KBM-7 (cell line): Measurements from ENCODE around the gene NOTCH1.
A peak's percentile ranks its signal among the peaks of the same experiment; 100 is the strongest.

Experiments
- DNase-seq: peaks from one replicate; pipeline ENCODE4 v3.0.0-alpha.2; 2015
- in situ Hi-C: fragments of 300-500 bp; cut with MboI; formaldehyde crosslinking; loops from 2 replicates; pipeline ENCODE4 v1.14.3; 2020; ENCODE audit warnings: low sequenced_read_pairs, low pct_unique_long_range_greater_than_20kb, mixed read lengths

NOTCH1 gene

DNA sequence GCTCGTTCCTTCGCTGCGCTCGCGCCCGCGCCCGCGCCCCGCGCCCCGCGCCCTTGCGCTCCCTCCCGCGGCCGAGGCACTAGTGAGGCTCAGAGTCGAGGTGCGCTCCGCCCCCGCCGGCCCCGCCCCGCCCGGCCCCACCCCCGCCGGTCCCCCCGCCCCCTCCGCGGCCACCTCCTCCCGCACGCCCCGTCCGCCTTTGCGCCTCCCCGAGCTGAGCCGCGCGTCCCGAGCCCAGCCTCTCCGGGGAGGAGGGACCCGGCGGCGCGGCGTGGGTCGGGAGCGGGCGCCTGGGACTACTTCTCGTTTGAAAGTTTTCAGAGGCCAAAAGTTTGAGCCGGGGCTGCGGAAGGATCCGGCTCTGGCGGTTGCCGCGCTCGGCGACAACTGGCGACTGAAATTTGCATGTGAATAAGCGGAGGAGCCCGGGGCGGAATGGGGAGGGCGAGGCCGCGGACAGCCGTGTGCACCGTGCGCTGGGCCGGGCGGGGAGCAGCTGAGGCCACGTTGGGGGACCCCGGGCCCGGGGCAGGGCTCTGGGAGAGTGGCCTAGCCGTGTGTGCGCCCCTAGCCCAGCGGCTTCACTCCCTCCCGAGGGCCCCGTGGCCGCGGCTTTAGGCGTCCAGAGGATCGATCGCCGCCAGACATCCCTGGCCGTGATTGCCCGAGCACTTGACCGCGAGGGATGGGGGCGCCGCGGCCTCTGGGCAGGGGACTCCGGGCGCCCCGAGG lies at the start of gene NOTCH1:
Gene NOTCH1, minus strand, starts transcription at position 84 of the 732 bp plus-strand sequence. CDS start 262 bp downstream, outside the sequence.
- in situ Hi-C loops: no loop called here
- DNase-seq: peak; percentile 98

DNA sequence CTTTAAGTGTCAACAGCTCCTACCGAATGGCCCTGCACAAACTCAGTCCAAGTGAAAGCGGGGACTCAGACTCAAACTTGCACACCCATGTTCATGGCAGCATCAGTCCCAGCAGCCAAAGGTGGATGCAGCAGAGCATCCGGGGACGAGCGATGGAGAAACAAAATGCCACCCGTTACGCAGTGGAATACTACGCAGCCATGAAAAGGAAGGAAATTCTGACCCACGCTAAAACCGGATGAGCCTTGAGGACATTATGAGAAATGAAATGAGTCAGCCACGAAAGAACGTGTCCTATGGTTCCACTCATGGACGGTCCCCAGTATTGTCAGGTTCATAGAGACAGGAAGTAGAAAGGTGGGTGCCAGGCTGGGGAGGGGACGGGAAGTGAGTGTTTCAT lies 48.6 kb upstream of the NOTCH1 start:
- DNase-seq: no peak
- in situ Hi-C loops: no loop called here

- DNase-seq: no peak
- in situ Hi-C loops: no loop called here
These were observed 47.7 kb upstream of the NOTCH1 start for GRCh38 chr9:136593581-136593980.

DNA sequence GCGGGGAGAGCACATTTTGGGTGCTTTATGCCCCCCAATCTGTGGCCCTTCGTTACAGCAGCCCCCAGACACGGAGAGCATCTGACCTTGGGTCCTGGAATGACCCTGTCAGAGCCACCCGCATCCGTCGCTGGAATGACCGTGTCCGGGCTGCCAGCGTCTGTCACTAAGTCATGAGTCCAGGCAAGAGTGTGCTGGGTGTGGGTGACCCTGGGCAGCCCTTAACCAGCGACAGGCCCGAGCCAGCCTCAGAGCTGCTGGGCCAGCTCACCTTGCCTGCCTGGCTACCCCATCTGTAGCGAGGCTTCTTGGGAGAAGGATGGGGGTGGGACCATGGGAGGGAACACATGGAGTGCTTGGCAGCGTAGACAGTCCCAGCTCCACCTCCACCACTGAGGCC lies 46.8 kb upstream of the NOTCH1 start:
- in situ Hi-C loops: no loop called here
- no peak for DNase-seq

- in situ Hi-C loops: no loop called here
- DNase-seq: no peak
These were observed 45.2 kb upstream of the NOTCH1 start for GRCh38 chr9:136590821-136591752.

DNA sequence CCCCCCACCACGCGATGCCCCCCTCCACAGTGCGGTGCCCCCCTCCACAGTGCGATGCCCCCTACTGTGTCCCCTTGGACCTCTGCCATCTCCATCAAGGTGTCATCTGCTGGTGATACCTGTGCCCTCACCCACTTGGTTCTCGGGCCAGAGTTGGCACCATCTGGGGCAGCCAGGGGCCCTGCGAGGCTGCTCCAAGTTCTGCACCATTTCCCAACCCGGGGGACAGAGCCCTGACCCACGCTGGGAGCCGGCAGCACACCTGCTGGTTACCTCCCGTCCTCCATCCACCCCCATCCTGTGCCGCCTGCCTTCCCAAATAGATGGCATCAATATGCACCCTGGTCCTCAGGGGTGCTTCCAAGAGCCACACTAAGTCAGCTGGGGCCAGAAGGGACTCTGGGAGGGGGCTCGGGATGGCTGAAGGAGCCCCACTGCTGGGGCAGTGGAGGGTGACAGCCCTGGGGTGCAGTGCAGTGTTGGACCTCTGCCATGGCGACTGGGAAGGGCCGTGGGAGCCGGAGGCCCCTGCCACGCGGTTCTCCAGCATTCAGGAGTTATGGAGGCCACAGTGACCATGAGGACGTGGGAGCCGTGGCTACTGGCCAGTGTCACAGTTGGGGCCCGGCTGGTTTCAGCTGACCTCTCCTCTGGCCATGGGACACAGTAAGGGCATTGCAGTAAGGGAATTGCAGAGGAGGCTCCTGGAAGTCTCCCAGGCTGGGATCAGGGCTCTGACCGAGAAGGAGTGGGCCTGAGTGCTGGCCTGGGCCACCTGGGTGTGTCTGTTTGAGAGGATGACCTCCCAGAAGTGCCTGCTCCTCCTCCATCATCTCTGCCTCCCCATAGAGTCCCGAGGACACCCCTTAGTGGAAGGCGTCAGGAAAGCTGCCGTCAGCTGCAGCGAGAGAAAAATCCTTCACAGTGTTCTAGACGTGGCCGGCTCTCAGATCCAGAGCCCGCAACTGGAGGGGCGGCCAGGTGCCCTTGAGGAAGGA lies 44.2 kb upstream of the NOTCH1 start:
- in situ Hi-C loops: no loop called here
- no peak for DNase-seq

DNA sequence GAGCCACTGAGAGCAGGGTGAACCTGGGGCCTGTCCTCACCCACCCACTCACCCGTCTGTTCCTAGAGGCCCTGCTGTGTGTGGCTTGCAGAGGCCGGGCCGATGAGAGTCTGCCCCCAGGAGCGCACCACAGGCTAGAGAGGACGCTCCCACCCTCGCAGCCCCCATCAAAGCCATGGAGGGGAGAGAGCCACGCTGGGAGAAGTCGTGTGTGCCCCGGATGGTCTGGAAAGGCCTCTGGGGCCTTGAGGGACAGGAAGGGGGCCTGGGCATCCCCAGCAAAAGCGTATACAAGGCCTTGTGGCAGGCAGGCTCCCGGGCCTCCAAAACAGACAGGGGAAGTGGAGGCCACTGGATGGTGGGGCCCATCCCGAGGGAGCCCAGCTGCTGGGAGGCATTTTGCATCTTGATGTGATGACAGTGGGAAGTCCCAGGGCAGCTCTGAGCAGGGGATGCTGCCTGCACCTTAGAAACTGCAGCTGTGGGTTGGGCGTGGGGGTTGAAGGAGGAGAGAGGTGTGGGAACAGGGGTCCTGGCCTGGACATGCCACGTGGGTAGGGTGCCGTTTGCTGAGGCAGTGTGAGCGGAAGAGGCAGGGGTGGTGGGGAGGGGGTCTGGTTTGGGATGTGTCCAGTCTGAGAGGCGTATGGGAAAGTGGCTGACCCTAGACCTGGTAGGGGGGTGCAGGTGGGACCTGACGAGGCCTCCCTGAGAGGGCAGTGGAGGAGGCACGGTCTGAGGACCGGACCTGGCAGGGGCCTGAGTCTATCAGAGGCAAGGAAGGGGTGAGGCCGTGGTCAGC lies 43.0 kb upstream of the NOTCH1 start:
- no peak for DNase-seq
- in situ Hi-C loops: no loop called here

DNA sequence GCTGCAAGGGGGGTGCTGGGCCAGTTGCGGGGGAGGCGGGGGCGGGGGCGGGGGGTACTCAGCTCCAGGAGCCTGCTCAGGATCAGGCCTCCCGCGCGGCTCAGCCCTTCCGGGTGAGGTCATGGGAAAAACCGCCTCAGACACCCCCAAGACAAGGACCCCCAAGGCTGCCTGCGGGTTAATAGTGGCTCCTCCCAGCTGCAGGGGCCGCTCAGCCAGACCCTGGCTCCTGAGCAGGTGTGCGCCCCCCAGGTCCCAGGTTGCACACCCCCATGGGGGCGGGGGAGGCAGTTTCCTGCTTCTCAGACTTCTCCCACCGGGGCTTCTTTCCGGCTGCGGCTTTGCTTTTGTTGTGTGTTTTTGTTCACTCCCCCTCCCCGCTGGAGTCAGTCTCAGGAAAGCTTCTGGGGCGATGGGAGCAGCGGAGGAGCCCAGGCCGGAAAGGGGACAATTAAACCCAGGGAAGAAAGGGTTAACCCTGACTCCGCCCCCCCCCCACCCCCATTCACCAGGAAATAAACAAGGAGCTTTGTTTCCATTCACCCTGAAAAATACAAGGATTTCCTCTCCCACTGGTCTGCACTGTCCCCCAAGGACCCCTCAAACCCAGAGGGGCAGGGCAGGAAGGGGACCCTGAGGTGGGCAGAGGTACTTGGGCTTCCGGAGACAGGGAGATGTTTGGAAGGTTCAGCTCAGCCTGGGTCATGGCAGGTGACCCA lies 42.3 kb upstream of the NOTCH1 start:
- DNase-seq: peak; percentile 92
- in situ Hi-C loops: no loop called here

DNA sequence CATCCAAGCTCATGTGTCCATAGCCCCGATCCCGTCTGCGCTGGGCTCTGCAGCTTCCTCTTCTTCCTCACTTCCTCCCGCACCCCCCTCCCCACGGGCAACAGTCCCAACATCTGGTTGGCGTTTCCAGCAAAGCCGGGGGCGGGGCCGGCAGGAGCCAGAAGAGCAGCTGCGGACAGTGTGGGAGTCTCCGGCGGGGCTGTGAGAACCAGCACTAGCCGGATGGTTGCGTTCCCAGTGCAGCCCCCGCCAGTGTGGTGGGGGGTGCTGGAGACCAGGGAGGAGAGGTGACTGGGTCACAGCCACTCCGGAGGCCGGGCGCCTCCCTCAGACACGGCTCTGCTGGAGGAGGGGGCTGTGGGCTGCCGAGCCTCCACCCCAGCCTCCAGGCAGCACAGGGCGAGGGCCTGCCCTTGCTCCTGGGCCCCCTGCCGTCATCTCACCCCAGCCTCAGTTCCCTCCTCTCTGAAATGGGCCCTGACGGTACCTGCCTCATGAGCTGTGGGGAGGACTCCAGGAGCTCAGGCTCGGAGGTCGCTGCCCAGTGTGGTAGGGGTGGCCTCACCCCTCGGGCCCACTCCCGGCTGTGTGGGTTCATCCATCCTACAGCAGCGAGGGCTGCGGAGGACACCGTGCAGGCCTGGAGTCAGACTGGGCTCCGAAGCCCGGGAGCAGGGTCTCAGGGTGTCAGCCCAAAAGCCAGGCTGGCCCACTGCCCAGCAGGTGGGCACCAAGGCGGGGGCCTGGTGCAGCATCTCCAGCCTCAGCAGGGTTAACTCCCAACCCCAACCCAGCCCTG lies 41.5 kb upstream of the NOTCH1 start:
- peak; percentile 95 for DNase-seq
- in situ Hi-C loops: no loop called here

GRCh38 chr9:136586391-136586953 lies 40.6 kb upstream of the NOTCH1 start:
- in situ Hi-C loops: no loop called here
- no peak for DNase-seq

DNA sequence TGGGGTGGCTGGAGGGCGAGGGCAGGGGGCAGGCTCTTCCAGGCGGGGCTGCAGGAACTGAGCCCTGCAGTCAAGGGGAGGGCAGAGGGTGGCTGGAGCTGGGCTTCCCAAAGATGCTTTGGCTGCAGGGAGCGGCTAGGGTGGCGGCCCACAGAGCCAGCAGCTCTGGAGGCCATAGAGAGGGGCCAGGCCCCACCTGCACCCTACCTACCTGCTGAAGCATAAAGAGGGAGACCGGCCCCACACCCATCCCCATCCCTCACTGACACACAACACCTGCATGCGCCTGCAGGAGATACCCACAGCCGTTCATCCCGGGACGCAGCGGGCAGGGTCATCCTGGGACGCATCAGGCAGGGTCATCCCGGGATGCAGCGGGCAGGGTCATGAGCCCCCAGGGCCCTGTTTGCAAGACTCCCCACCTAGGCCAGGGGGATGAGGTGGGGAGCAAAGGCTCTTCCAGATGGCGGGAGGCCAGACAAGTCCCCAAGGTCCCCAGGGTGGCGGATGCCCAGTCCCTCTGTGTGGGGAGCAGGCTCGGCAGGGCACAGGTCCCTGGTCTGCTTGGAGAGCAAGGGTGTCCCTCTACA lies 39.8 kb upstream of the NOTCH1 start:
- in situ Hi-C loops: no loop called here

DNA sequence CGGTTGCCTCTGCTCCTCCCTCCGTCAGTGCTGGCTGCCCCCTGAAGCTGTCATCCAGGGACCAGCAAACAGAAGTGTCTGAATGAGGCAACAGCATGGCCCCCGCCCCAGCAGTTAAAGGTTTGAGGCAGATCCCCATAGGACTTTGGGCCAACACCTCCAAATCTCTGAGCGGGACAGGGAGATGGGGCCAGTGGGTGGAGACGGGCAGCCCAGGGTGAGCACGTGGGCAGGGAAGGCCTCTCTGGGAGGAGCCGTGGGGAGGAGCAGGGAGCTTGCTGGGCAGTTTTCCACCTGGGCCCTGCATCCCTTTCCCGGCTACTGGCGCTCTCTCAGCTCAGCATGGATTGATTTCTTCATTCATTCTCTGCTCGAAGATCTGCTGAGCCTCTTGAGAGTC lies 39.1 kb upstream of the NOTCH1 start:
- in situ Hi-C loops: no loop called here
- DNase-seq: no peak

More for the DNA sequence above, 39.8 kb upstream of the NOTCH1 start:
- no peak for DNase-seq

DNA sequence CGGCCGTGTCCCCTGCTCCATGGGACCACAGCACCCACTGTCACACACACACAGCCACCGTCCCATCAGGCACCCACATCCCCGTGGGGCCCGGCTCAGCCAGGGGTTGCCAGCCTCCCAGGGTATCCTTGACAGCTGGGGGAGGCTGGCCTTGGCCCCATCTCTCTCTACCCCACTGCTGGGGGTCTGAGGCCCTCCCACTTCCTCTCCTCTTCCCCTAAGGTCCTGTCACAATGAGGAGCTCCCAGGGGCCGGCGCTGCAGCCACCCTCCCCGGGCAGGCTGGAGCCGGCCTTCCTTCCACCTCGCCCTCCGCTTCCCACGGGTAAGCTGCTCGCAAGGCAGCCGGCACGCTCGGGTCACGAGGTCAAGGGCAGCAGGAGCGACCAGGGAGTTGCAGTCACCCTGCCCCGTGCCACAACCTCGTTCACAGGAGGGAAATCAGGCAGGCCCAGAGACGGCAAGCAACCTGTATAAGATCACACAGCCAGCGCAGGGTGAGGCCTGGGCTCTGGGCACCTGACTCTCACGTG lies 38.6 kb upstream of the NOTCH1 start:
- no peak for DNase-seq
- in situ Hi-C loops: no loop called here

DNA sequence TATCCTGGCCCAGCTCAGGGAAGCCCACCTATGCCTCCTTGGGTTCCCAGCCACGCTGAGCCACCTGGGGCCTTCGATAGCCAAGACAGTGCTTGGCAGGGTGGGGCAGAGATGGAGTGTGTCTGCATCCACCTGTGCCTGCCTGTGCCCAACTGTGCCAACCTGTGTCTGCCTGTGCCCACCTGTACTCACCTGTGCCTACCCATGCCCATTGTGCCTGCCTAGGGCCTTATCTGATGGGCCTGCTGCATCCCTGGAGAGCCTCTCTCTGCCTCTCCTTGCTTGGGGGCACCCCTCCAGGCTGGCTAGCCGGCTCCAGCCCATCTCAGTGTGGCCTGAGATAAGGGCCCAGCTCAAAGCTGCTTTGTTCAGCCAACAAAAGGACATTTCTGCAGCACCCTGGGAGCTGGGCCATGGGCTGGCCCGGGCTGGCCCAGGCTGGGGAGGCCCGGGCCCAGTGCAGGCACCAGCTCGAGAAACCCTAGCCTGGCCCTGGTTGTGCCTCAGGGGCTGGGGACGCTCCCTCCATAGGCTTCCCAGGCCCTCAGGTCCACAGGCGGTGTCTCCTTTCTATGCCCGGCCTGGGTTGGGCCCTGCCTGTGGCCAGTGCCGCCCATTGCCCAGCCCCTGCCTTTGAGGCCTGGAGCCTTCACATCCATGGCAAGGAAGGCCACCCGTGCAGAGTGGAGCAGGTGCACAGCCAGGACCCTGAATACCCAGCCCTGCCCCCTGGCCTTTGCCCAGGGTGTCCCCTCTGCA lies 37.3 kb upstream of the NOTCH1 start:
- in situ Hi-C loops: no loop called here
- DNase-seq: no peak

- no peak for DNase-seq
- in situ Hi-C loops: no loop called here
These were observed 36.0 kb upstream of the NOTCH1 start for GRCh38 chr9:136581614-136582447.
